NCI-H2171 (cell line): Measurements from ENCODE around the gene PTGDR2.

Experiments used
- DNase-seq: peaks from one replicate; lab custom pipeline; 2025; lab: John Stamatoyannopoulos, UW

PTGDR2 gene

DNA sequence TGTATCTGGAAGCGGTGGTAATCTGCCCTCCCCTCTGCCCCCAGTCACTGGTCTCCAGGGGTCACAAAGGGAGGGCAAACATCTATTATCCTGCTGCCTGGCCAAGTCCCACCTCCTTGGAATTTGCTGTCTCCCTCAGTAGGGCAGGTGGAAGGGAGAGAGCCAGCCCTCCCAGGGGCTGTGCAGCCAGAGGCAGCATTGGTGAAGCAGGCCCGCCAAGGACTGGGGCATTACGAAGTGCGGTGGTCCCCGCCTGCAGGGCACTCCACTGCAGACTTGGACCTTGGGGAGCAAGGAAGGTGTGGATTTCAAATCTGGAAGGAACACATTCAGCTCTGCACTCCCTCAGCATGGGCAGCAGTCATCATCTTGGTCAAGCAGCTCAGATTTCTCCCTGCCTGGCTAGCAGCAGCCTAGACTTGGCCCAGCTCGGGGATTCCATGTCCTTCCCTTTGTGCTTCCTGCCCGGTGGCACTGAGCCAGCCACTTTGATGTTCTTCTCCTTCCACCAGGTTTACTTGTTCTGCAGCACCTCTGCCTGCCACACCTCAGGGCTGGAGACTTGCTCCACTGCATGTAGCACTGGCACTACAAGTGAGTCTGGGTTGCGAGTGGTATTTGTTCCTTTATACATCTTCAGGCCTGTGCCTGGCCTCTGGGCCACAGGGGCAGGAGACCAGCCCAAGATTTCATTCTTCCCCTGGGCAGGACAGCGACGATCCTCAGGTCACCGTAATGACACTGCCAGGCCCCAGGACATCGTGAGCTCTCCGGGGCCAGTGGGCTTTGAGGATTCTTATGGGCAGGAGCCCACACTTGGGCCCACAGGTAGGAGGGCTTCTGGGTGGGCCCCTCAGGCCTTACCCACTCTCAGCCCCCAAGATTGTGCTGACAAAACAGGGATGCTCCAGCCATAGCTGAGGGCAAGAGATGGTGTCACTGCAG is 18.9 kb upstream of the PTGDR2 start:
- DNase-seq = no peak

DNA sequence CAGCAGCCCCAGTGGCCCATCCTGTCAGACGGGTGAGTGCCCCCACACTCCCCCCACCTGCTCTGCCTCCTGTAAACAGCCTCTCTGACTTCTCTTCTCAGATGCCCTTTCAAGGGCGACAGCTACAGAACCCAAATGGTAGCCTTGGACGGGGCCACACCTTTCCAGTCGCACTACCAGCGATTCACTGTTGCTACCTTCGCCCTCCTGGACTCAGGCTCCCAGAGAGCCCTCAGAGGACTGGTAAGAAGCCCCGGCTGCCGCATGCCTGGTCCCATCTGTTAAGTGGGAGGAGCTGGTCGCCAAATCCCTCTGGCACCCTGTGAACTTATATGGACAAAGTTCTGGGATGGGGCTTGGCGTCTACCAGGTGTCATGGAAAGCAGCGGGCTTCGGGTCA is 17.8 kb upstream of the PTGDR2 start:
- DNase-seq = no peak

DNA sequence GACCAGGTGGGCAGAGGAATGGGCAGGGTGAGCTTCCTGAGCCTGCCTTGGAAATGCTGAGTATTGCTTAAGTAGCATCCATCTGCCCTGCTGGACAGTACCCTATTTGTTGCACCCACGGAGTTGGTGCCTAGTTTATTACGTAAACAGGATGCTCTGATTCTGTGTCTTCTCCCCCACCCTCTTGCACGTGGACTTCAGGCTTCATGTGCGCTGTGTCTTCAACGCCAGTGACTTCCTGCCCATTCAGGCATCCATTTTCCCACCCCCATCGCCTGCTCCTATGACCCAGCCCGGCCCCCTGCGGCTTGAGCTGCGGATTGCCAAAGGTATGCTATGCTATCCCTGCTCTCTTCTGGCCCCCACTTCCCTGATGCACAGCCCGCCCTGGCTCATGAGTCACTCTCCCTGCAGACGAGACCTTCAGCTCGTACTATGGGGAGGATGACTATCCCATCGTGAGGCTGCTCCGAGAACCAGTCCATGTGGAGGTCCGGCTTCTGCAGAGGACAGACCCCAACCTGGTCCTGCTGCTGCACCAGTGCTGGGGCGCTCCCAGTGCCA is 17.3 kb upstream of the PTGDR2 start:
- DNase-seq = no peak

GRCh38 chr11:60872124-60872960 is 16.6 kb upstream of the PTGDR2 start:
- no peak for DNase-seq

- DNase-seq = no peak
Observed at GRCh38 chr11:60871378-60872061, 15.8 kb upstream of the PTGDR2 start.

DNA sequence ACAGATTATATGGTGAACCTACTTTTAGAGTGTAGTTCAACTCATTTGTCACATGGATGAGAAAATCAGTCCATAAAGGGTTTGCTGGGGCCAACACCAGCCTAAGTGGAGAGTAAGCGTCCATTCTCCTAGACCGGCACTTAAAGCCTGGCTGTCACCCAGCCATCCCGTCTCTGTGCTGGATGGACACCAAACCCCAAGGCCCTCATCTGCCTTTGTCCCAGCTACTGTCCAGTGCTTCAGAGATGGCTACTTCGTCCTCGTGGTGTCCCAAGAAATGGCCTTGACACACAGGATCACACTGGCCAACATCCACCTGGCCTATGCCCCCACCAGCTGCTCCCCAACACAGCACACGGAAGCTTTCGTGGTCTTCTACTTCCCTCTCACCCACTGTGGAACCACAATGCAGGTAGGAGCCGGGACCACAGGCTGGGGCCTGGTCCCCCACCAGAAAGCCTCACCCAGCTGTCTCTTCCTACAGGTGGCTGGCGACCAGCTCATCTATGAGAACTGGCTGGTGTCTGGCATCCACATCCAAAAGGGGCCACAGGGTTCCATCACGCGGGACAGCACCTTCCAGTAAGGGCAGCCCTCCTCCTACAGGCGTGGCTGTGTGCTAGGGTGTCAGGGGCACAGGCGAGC is 15.1 kb upstream of the PTGDR2 start:
- no peak for DNase-seq

DNA sequence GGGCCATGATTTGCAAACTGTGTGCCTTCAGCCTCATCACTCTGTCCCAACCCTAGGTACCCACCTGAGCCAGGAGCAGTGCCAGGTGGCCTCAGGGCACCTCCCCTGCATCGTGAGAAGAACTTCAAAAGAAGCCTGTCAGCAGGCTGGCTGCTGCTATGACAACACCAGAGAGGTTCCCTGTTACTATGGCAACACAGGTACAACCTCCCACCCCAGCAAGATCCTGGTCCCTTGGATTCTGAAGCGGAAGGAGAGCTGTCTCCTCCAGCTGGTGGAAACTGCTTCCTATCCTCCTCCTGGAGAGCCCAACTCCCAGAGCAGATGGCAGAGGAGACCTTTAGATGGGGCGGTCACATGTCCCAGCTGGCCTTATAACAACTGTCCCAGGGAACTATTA is 14.5 kb upstream of the PTGDR2 start:
- peak; percentile 94 for DNase-seq

DNA sequence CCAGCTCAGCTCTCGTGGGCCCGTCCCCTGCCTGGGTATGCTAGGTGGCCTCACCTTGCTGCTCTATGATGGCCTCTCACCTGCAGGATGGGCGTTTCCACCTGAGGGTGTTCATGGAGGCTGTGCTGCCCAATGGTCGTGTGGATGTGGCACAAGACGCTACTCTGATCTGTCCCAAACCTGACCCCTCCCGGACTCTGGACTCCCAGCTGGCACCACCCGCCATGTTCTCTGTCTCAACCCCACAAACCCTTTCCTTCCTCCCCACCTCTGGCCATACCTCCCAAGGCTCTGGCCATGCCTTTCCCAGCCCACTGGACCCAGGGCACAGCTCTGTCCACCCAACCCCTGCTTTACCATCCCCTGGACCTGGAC is 13.7 kb upstream of the PTGDR2 start:
- DNase-seq = no peak

DNA sequence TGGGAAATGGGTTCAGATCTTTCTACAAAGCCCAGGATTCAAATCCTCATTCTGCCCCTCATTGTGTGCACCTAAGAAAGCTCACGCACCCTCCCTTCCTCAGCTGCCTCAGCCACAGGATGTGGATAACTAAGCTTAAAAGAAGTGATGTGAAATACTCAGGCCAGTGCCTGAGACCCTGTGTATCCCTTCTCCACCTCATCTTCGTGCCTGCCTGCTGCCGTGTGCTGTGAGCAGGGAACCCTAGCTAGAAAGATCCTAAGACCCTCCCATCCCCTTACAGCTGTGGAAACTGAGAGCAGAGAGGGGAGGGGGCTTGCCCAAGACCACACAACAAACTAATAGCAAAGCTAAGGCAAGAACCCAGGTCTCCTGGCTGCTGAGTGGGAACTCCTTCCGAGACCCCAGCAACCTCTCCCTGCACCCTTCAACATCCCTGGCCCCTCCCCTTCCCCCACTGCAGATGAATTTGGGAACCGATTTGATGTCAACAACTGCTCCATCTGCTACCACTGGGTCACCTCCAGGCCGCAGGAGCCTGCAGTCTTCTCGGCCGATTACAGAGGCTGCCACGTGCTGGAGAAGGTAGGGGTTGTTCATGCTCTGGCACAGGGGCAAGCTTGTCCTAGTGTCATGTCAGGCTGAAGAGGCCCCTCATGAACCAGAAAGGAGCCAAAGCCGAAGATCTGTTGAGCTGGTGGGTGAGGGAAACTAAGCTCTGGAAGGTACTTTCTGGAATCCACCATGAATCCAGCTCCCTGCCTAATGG is 13.1 kb upstream of the PTGDR2 start:
- no peak for DNase-seq

- no peak for DNase-seq
Observed at GRCh38 chr11:60867871-60868681, 12.3 kb upstream of the PTGDR2 start.

DNA sequence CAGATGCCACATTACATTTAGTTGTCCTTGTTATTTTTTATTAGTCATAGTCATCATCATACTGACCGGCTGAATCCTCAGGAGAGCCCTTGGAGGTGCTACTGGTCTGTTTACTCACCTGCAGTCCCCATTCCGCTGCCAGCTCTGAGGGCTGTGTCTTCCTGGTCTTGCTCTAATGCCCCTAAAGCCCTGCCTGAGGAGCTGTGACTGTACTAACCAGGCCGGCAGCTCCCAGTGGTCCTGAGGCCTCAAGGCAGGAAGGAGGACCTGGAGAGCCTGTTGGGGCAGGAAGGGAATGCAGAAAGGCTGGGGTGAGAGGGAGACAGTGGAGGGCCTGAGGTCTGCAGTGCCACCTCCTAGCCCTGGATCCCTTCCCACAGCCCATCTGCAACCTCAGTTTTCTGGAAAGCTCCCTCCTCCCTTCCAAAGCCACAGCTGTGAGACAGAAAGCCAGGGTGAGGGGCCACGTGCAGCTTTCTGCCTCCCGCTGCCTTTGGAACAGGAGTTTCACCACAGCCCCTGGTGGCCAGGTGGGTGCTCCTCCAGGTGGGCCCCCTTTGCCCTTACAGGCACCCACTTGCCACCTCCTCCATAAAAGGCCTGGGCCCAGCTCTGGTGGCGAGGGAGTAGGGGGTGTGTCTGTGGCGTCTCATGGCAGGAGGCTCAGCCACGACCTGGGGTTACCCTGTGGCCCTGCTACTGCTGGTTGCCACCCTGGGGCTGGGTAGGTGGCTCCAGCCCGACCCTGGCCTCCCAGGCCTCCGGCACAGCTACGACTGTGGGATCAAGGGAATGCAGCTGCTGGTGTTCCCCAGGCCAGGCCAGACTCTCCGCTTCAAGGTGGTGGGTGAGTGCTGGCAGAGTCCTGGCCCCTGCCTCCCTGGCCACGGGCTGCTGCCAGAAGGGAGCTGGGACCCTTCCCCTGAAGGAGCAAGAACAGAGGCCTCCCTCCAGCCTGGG is 11.4 kb upstream of the PTGDR2 start, which contains the start of gene ZP1:
ZP1 (plus strand) TSS at position 632 of the 960 bp plus-strand sequence; CDS start at position 652, 20 bp downstream.
- DNase-seq = no peak

GRCh38 chr11:60864856-60865513 is 9.2 kb upstream of the PTGDR2 start:
- DNase-seq = no peak

DNA sequence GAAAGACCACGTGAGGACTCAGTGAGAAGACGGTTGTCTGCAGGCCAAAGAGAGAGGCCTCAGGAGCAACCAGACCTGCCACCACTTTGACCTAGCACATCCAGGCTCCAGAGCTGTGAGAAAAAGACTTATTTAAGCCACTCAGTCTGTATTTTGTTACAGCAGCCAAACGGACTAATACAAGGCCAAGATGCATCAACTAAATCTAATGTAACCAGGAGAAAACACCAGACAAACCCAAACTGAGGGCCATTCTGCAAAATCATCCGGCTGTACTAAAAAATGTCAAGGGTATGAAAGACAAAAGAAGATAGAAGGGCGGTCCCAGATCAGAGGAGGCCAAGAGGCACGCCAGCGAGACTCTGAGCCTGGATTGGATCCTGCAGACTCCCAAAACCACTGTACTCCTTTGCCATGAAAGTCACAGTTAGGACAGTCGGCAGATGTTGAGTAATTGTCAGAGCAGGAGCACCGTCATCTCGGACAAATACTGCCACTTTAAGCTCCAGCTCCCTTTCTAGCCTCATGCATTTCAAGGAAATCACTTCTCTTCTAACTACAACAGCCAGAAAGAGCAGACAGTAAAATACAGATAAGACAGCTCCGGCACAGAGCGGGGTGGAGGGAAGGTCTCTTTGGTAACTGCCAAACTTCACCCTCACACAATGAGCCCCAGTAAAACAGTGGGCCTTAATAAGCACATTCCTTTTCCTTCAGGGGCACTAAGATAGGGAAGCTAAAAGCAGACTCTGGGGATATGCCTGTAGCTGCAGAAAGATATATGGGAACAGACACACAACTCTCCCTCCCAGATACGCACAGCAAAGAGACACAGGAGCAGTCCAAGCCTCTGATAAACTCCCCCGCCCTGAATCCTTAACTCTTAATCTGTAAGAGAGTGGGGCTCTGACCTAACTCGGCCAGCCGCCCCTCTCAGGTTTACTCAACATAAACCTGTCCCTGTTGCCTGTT is 8.1 kb upstream of the PTGDR2 start:
- no peak for DNase-seq

DNA sequence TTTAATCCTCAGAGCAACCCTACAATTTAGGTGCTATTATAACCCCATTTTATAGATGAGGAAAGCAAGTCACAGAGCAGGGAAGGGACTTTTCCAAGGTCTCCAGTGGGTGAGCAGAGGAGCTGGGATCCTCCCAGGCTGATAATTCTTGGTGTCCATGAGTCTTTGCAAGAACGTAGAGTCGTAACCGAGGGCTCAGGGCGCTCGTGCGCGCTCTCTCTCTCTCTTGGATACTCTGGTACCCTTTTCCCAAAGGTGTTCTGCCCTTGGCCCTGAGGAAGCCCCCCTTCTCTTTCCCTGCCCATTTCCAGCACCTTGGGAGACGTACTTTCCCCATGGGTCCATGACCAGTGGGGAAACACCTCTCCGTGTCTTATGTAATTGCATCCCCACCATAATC is 6.4 kb upstream of the PTGDR2 start:
- no peak for DNase-seq

DNA sequence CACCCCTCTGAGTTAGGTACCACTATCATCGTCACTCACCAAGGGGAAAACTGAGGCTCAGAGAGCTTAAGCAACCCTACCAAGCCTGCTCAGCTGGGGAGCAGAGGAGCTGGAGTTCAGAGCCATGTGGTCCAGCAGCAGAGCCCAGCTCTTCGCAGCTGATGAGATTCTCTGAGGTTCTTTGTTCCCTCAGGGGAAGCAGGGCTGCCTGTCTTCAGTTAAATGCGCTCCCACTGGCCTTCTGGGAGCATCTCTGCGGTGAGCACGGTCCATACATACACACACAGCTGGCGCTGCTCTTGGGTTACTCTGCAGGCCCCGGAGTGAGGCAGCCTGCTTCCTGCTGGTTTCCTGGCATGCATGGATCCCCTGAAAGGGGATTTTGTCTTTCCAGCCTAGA is 5.2 kb upstream of the PTGDR2 start:
- peak; percentile 56 for DNase-seq

GRCh38 chr11:60859616-60860250 is 4.0 kb upstream of the PTGDR2 start:
- no peak for DNase-seq
